ENCODE results near the gene MFSD11.

- no peak for TF ChIP-seq GATA2 (IDR thresholded peaks at IDR 0.05; ENCODE audit: low read depth, low read length)
- no peak for TF ChIP-seq GATA3 (IDR thresholded peaks at IDR 0.05; ENCODE audit: low read depth, low read length)
These were observed 15.6 kb upstream of the MFSD11 start for GRCh38 chr17:76722279-76722678.
